Transverse colon (tissue), 3 donors: ENCODE results near the gene MATN3.

Experiments
- CTCF ChIP-seq, 5 experiments: fragments of 200-600 bp in 3 of 5; fragments of 450-650 bp in 2 of 5; sonication (generic) in 3 of 5; IDR thresholded peaks; 1 replicate in 2 of 5; 2 replicates in 3 of 5; pipeline ENCODE4 v1.5.1; 2016 to 2017; ENCODE audit warnings: antibody characterized with exemption in 5 of 5, inconsistent platforms in 3 of 5, mild to moderate bottlenecking in 2 of 5, moderate library complexity in 1 of 5
- EP300 ChIP-seq: sonication (generic); formaldehyde crosslinking; IDR thresholded peaks from one replicate; pipeline ENCODE4 v1.6.1; 2017; ENCODE audit warnings: antibody characterized with exemption, low read depth

DNA sequence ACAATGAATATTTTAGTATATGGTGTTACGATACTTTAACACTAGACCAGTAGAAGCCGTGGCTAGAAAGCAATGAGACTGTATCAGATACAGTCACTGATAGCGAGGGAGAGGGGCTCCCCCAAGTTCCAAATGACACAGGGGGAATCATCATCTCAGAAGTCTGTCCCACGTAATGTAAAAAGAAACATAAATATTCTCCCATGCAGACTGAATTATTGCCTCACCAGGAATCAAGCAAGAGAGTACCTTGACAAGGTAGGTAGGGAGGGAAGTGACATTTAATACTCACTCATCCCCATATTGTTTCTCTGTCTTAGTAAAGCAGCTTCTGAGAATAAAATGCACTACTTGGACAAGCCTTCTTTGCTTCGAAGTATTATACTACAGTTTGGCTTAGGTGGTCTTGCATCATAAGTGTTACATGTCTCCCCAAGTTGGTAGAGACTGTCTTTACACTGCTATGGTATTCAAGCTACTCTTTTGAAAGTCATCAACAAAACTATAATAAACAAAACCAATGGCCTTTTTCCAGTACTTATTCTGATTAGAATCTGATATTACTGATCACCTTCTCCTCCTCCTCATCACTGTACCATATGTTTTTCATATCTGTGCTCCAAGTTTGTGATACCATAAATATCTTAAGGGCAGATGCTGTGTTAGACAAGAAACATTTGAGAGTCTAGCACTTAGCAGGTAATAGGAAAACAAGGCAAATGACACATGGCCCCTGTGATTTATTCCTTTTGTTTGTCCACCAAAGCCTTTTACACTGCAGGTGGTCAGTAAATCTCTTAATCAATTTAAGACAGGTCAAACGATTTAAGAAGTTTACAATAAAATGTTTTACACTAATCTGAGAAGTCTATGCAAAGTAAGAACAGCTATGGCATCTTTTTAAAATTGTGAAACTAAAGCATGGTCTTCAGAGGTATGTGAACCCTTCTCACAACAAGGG lies 36.3 kb upstream of the MATN3 start:
- no peak for TF ChIP-seq CTCF (IDR thresholded peaks at IDR 0.05)
- TF ChIP-seq EP300: no peak
